NT2/D1 (cell line): ENCODE data around the gene PTPRF.

Experiments used
- SUZ12 ChIP-seq: IDR thresholded peaks from 2 replicates; pipeline ENCODE4 v1.6.1; 2011; ENCODE audit not compliant: insufficient read length, insufficient read depth; ENCODE audit errors: extremely low read depth
- ZNF274 ChIP-seq: IDR thresholded peaks from 2 replicates; pipeline ENCODE4 v1.6.1; 2011; ENCODE audit warnings: mild to moderate bottlenecking, low read depth, low read length

DNA sequence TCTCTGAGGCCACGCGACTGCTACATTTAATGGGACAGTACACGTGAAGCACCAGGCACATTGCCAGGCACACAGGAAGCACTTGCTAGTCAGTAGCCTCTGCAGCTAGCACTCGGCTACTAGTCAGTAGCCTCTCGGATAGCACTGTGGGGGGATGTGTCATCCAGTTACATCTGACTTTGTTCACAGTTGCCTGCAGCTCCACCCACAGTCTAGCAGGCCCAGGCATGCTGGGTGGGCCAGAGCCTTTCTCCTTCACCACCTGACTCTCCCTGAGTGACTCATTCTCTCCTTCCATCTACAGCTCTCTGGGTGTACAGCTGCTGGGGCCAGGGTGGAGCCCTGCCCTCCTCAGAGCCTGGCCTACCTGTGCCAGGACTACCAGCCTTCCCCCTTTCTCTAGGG lies 51.5 kb downstream of the PTPRF start:
- TF ChIP-seq ZNF274 (no peak), SUZ12 (no peak)
